ENCODE results near the gene CAPN15.

GRCh38 chr16:558298-559020 lies 30.9 kb downstream of the CAPN15 start:
- TF ChIP-seq CTCF (conservative IDR thresholded peaks at IDR 0.05; ENCODE audit: low read length) (no peak), EZH2phosphoT487 (IDR thresholded peaks at IDR 0.05; ENCODE audit: borderline replicate concordance, low read depth, low read length) (no peak)
